Inflammatory macrophage treated with lipopolysaccharide for 1 hour (primary cell): ENCODE data around the gene SEPTIN1.
"Not testable (repeated sequence)": the region's sequence is repeated elsewhere in the genome, so short reads cannot be mapped to it uniquely, and the experiment has no call there.

Experiments
- DNase-seq, 2 donors: peaks; one replicate each; pipeline ENCODE4 v3.0.0-alpha.2; 2020 to 2022

Gene SEPTIN1

DNA sequence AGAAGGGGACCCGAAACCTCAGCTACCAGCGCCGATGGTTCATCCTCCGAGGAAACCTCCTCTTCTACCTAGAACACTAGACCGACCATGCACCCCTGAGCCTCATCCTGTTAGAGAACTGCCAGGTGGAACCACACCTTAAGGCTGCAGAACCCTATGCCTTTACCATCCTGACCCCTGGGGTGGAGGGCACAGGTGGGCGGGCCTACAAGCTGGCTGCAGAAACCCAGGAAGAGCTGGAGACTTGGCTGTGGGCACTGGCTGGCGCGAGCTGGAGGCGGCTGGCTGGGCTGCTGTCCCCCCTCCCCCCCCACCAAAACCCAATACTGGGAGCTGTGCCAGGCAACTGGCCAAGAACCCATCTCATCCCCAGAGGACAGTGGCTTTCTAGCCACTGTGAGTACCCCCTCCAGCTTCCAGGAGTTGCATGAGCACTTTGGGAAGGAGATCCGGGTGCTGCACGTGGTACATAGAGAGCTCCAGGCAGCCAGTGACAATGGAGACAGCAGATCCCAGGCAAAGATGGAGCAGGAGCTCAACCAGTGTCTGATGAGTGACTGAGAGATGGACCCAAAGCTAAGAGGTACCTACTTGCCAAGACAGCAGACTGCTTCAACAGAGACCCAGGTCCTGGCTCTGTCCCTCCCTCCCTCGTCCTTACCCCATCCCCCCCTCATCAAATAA lies 25.8 kb downstream of the SEPTIN1 start:
- no peak for DNase-seq

DNA sequence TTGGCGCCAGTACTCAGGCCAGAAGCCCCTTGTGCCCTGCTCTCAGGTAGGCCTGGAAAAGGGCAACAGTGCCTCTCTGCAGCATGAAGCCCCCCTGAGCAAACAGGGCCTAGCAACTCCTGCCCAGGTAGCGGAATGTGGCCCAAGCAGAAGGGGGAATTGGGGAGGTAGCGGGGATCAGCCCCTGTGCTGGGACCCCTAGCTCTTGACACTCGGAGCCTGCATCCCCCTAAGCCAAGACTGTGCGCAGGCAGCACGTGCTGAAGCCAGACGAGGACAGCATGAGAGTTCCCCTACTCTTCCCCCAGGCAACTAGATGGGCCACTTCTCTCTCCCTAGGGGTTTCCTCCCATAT lies 26.4 kb downstream of the SEPTIN1 start:
- no peak for DNase-seq

- DNase-seq, result peak; percentile 100
Observed at GRCh38 chr16:30355144-30355953, 27.0 kb downstream of the SEPTIN1 start, which contains the start of gene CD2BP2. Gene CD2BP2, minus strand, starts transcription at chr16:30355308. Its CDS starts 627 bp downstream, at chr16:30354681.

- peak; percentile 69 to 89 for DNase-seq
Observed at GRCh38 chr16:30354423-30355143, 27.8 kb downstream of the SEPTIN1 start.

DNA sequence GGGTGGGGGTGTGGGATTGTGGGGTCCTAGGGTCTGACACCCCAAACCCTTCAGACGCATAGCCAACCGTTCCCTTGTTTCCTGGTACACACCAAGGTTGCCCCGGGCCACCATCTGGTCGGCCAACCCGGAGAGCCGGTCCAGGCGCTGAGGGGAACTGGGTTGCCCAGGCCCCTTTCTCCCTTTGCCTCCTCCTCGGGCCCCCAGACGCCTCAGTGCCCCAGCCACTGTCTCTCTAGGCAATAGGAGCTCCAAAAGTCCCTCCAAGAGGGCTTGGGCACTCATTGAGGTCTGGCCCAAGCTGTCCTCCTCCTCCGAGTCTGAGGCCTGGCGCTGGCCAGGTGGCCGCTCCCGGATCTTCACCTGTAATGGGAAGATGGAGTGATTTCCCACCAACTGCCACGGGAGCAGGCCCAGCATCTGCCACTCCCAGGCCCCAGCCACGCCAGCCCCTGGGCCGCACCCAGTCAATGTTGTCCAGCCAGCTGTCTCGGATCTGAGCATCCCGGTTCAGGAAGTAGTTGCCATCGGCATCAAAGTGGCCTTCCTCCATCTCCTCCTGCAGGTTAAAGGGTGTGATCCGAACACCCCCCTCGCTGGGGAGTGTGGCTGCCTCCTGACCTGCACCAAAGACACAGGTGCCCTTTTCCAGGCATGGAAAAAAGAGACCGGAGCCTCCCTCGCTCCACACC lies 28.8 kb downstream of the SEPTIN1 start:
- DNase-seq, result no peak

DNA sequence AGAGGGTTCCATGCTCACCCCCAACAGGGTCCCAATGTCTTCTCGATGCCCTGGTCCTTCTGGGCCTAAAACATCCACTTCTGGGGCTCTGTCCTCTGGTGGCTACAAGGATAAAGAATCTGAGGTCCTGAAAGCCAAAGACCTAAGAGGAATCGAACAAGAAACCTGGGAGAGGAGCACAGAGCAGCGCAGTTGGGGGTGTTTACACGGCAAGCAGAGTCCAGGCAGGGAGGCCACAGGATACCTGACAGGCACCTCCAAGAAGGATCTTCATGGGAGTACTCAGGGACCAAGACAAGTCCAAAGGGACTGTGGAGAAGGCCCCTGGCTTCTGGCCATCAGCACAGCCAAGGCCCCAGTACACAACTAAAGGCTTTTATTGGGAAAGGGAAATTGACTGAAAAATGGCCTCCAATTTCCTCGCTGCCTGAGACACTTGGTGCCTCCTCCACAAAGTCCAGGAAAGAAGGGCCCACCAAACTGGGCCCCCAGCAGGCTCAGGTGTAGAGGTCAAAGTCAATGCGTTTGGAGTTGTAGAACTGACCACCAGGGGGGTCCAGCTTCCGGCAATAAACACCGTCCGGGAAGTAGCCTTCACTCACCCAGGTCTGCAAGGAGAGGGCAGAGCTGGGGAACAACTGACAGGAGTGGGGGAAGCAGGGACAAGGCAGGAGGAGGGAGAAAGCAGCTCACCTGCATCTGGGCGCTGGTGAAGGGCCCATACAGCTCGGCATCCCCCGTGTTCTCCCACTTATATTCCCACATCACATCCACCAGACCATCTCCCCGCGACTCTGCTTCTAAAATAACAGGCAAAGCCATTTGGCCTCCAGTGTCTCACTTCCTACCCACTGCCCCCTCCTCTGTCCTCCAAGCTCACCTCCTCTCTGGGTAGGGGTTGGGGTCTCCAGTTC lies 29.6 kb downstream of the SEPTIN1 start:
- DNase-seq, result no peak

GRCh38 chr16:30351586-30352419 lies 30.6 kb downstream of the SEPTIN1 start:
- DNase-seq, result no peak

- no peak for DNase-seq
Observed at GRCh38 chr16:30351001-30351441, 31.3 kb downstream of the SEPTIN1 start.

DNA sequence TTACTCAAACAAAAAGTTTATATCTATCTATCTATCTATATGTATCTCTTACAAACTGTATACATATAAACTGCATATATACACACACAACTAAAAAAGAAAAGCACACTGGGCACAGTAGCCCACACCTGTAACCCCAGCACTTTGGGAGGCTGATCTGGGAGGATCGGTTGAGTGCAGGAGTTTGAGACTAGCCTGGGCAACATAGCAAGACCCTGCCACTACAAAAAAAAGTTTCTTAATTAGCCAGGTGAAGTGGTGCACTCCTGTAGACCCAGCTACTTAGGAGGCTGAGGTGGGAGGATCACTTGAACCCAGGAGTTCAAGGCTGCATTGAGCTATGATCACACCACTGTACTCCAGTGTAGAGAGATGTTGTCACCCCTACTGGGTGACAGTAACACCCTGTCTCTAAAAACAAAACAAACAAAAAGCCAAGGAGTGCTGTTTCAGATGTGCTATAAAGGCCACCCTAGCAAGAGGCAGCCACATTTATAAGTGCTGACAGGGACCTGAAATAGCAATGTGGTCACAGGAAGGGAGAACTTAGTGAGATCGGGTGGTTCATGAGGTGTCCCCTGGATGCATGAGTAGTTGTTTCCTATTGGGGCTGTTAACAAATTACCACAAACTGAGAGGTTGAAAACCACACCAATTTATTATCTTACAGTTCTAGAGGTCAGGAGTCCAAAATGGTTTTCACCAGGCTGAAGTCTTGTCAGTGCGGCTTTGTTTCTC lies 32.1 kb downstream of the SEPTIN1 start:
- no peak for DNase-seq

GRCh38 chr16:30349675-30350074 lies 32.7 kb downstream of the SEPTIN1 start:
- no peak for DNase-seq

DNA sequence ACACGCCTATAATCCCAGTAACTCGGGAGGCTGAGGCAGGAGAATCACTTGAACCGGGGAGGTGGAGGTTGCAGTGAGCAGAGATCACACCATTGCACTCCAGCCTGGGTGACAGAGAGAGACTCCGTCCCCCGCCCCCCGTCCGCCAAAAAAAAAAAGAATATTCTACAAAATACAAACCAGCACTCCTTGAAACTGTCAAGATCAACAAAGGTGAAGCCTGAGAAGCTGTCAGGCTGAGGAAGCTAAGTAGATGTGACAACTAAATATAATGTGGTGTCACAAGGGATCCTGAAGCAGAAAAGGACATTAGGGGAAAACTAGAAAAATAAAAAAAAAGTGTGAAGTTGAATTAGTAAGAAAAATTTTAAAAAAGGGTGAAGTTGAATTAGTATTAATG lies 33.4 kb downstream of the SEPTIN1 start:
- DNase-seq, result no peak

DNA sequence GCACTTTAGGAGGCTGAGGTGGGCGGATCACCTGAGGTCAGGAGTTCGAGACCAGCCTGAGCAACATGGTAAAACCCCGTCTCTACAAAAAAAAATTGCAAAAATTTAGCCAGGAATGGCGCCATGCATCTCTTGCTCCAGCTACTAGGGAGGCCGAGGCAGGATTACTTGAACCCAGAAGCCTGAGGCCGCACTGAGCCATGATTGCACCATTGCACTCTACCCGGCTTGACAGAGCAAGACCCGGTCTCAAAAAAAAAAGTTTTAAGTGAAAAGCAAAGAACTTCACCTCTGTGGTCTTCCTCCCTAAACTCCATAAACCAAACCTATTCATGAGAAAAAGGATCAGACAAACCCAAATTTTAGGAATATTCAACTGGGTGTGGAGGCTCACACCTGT lies 34.2 kb downstream of the SEPTIN1 start:
- no peak for DNase-seq

DNA sequence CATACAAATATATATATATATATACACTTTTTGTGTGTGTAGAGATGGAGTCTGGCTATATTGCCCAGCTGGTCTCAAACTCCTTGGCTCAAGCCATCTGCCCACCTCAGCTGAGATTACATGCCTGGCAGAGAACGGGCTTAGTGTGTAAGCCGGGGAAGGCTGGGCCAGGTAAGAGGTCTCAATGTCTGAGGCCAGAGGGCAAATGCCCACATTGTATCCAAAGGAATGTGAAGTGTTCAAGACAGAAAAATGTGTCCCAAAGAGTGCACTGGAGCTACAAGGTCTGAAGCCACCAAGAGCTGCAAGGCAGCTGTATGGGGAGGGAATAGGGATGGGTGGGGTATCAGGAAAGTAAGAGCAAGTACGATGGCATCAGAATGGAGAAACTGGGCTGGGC lies 36.1 kb downstream of the SEPTIN1 start:
- DNase-seq, result no peak

DNA sequence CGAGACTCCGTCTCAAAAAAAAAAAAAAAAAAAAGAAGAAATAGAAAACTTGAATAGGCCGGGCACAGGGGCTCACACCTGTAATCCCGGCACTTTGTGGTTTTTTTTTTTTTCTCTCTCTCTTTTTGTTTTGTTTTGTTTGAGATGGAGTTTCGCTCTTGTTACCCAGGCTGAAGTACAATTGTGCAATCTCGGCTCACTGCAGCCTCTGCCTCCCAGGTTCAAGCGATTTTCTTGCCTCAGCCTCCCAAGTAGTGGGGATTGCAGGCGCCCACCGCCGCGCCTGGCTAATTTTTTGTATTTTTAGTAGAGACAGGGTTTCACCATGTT lies 38.9 kb downstream of the SEPTIN1 start:
- DNase-seq, result not testable (repeated sequence)

DNA sequence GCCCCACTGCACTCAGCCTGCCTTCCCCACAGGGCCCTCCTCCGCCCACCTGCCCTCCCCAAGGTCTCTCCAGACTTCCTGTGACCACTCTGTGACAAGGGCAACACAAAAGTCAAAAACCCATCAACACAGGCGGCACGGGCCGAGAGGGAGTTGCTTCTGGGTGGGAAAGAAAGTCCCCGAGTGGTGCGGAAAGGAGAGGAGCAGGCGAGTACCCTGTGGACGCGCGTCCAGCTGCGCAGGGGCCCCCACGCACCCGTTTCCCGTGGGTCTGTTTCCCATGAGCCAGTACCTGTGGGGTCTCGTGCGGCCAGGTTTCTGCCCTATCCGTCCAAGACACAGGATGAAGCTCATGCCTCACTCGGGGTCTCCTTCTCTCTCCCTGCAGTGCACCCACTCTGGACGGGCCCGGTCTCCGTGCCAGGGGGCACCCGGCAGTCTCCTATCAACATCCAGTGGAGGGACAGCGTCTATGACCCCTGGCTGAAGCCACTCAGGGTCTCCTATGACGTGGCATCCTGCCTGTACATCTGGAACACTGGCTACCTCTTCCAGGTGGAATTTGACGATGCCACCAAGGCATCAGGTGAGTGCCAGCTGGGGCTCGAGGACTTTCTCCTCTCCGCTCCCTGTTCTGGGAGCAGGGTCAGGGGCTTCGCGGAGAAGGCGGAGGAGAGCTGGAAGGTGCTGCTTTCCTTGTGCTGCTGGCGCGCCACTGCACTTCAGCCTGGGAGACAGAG lies 39.4 kb downstream of the SEPTIN1 start:
- no peak for DNase-seq

DNA sequence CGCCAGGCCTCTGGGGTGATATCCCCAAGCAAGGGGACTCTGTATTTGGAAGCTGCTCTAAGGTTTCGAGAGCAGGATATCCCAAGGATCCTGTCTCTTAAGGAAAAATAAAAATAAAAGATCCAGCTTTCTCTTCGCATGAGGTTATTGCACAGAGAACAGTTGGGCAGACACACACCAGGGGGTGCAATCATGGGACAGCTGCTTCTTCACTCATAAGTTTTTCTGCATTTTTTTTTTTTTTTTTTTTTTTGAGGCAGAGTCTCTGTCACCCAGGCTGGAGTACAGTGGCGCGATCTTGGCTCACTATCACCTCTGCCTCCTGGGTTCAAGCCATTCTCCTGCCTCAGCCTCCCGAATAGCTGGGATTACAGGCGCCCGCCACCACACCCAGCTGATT lies 40.4 kb downstream of the SEPTIN1 start:
- not testable (repeated sequence) for DNase-seq

GRCh38 chr16:30340621-30341020 lies 41.7 kb downstream of the SEPTIN1 start:
- no peak for DNase-seq

DNA sequence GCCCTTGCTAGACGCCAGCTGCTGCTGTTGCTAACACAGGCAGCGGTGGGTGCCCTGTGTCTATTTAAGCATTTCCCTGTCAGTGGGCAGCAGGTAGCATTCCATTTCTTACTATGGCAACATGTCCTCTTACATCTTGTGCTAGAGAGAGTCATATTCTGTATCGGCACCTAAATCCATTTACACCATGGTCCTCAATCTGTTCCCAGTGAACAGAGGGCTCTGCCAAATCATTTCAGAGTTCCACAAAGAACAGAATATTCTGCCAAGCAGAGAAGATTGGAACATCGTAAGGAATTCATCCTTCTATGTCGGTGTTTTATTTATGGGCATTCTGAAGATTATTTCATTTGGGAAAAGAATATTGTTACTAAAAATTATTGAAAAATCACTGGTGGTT lies 43.6 kb downstream of the SEPTIN1 start:
- DNase-seq, result not testable (repeated sequence)

DNA sequence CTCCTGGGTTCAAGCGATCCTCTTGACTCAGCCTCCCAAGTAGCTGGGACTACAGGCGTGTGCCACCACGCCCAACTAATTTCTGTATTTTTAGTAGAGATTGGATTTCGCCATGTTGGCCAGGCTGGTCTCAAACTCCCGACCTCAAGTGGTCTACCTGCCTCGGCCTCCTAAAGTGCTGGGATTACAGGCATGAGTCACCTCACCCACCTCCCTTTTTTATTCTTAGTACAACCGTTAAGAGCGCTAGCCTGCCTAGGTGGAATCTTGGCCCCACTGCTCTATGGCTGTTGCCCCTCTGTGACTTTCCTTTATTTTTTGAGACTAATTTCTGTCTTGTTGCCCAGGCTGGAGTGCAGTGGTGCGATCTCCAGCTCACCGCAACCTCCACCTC lies 44.4 kb downstream of the SEPTIN1 start:
- DNase-seq, result not testable (repeated sequence)
